ENCODE measurements around the gene IPO5. TPM values are rescaled to one million over a fixed set of nuclear protein-coding genes. Genes with fewer than 3 reads are reported as not detected.

Gene IPO5
- total RNA-seq, 1 experiment from 2014 or later: 301 TPM

- no peak for TF ChIP-seq ERG (CRISPR knock-in tag; IDR thresholded peaks at IDR 0.05)
- no peak for TF ChIP-seq GRHL2 (CRISPR knock-in tag; IDR thresholded peaks at IDR 0.05; ENCODE audit: insufficient replicate concordance, severe bottlenecking)
- TF ChIP-seq RELA (CRISPR knock-in tag; IDR thresholded peaks at IDR 0.05; ENCODE audit: borderline replicate concordance): no peak
- no peak for TF ChIP-seq ZNF425 (CRISPR knock-in tag; conservative IDR thresholded peaks at IDR 0.05)
- no peak for TF ChIP-seq USF2 (CRISPR knock-in tag; IDR thresholded peaks at IDR 0.05)
- no peak for TF ChIP-seq FOXJ3 (CRISPR knock-in tag; IDR thresholded peaks at IDR 0.05; ENCODE audit: borderline replicate concordance)
- no peak for TF ChIP-seq PREB (CRISPR knock-in tag; IDR thresholded peaks at IDR 0.05; ENCODE audit: borderline replicate concordance)
Observed at GRCh38 chr13:98071316-98071715, 117.8 kb downstream of the IPO5 start (continued).

GRCh38 chr13:98072476-98072875 is 119.0 kb downstream of the IPO5 start:
- TF ChIP-seq E2F5 (CRISPR knock-in tag; IDR thresholded peaks at IDR 0.05) (no peak), TEAD1 (CRISPR knock-in tag; IDR thresholded peaks at IDR 0.05) (no peak), ESRRA (CRISPR knock-in tag; IDR thresholded peaks at IDR 0.05; ENCODE audit: borderline replicate concordance) (no peak), ZBTB21 (CRISPR knock-in tag; IDR thresholded peaks at IDR 0.05; ENCODE audit: borderline replicate concordance) (no peak), MXD4 (CRISPR knock-in tag; IDR thresholded peaks at IDR 0.05; ENCODE audit: borderline replicate concordance) (no peak), AR (CRISPR knock-in tag; IDR thresholded peaks at IDR 0.05) (no peak), ZNF281 (CRISPR knock-in tag; IDR thresholded peaks at IDR 0.05) (no peak)
- no peak overlapping the region for H3K4me3 Mint-ChIP-seq
- no peak overlapping the region for H3K27ac Mint-ChIP-seq
- peaks cover 27% of the 10 kb centered on the region for H3K9me3 Mint-ChIP-seq
- ATAC-seq (no peak), DNase-seq (ENCODE audit: low spot score) (no peak)
- H3K36me3 Mint-ChIP-seq: peaks cover 5% of the 10 kb centered on the region; the same call in 1 of the 2 replicates
- peaks cover 4% of the 10 kb centered on the region for H3K4me1 Mint-ChIP-seq
- ChIA-PET CTCF (interaction anchor here (1.0 kb wide), 1 partner anchor 277 kb away, joined by 3 read pairs; no protein-coding TSS in a partner anchor), POLR2A (no interaction called here)
- H3K27me3 Mint-ChIP-seq (ENCODE audit: low read depth): peaks cover 2% of the 10 kb centered on the region

Other genes with a start within 250 kb of the IPO5 start
- 80.8 to 96.6 TPM (median 91.1 TPM) in 3 replicates for gene FARP1, start 189.4 kb downstream of the IPO5 start, total RNA-seq (2021)
- gene RNF113B, start 223.6 kb downstream of the IPO5 start, total RNA-seq (2021): not detected in 3 replicates

All from WTC11 (cell line).